Endothelial cell of umbilical vein (primary cell): ENCODE data around the gene TADA2B. TPM values are rescaled to one million over a fixed set of nuclear protein-coding genes. Genes with fewer than 3 reads are reported as not detected.

Experiments used
- BruUV-seq: library from RNA; stranded (reverse); fragments of 400-500 nt; replicated peaks from 2 replicates; lab custom pipeline; 2021; lab: Mats Ljungman, UMichigan
- CTCF ChIA-PET: fragments of 300-600, 350-600 bp; sonication (Branson Sonifier 250); formaldehyde crosslinking; loops from one replicate; lab custom pipeline; 2021; ENCODE audit warnings: antibody characterized with exemption, inconsistent platforms; lab: Charles Lee
- POLR2A ChIA-PET: fragments of 300-600, 350-600 bp; sonication (Branson Sonifier 250); formaldehyde crosslinking; loops from one replicate; lab custom pipeline; 2021; ENCODE audit warnings: antibody characterized with exemption, inconsistent platforms; lab: Charles Lee
- DNase-seq: peaks from one replicate; pipeline ENCODE4 v3.0.0-alpha.2; 2011; ENCODE audit warnings: low read depth, low spot score
- FAIRE-seq: peaks from 2 replicates; lab custom pipeline; 2011; peaks lifted over from hg19 to GRCh38; lab: Jason Lieb, UNC
- H2AFZ ChIP-seq: 2 replicates; pipeline ENCODE4 v1.6.0; 2012; ENCODE audit warnings: low read depth, low read length, control low read depth, inconsistent platforms
- H3K27ac ChIP-seq: 2 replicates; pipeline ENCODE4 v1.5.1; 2011; ENCODE audit warnings: low read depth, mild to moderate bottlenecking, control low read depth, low read length, moderate library complexity; ENCODE audit not compliant: insufficient read depth
- H3K27me3 ChIP-seq, 2 experiments: 2 replicates each; pipeline versions ENCODE4 v1.6.0 to v1.6.1; 2011; ENCODE audit warnings: low read length in 2 of 2, mixed read lengths in 1 of 2; ENCODE audit not compliant: control insufficient read depth in 2 of 2, insufficient read depth in 2 of 2
- H3K36me3 ChIP-seq, 2 experiments: 2 replicates in 1 of 2; 3 replicates in 1 of 2; pipeline ENCODE4 v1.5.1; 2011; ENCODE audit warnings: low read length in 2 of 2, mild to moderate bottlenecking in 1 of 2, moderate library complexity in 1 of 2; ENCODE audit not compliant: control insufficient read depth in 2 of 2, insufficient read depth in 2 of 2; ENCODE audit errors: extremely low read depth in 1 of 2
- H3K4me1 ChIP-seq: 3 replicates; pipeline ENCODE4 v1.5.1; 2011; ENCODE audit warnings: mild to moderate bottlenecking, low read length; ENCODE audit not compliant: control insufficient read depth, insufficient read depth; ENCODE audit errors: extremely low read depth
- H3K4me2 ChIP-seq: 2 replicates; pipeline ENCODE4 v1.6.1; 2011; ENCODE audit warnings: low read length, control low read depth, mixed read lengths; ENCODE audit not compliant: insufficient read depth
- H3K4me3 ChIP-seq, 3 experiments: fragments of 200-600 bp in 1 of 3; sonication (generic), shearing (Covaris generic) in 1 of 3; replicated peaks in 1 of 3; 2 replicates each; pipeline ENCODE4 v1.5.1; 2011 to 2016; ENCODE audit warnings: control low read depth in 3 of 3, low read length in 3 of 3, mild to moderate bottlenecking in 2 of 3, inconsistent platforms in 1 of 3, low read depth in 1 of 3, moderate library complexity in 1 of 3; ENCODE audit not compliant: insufficient read depth in 1 of 3
- H3K79me2 ChIP-seq: 2 replicates; pipeline ENCODE4 v1.6.0; 2012; ENCODE audit warnings: low read length, inconsistent platforms; ENCODE audit not compliant: control insufficient read depth, insufficient read depth
- H3K9ac ChIP-seq: replicated peaks from 2 replicates; pipeline ENCODE3; 2011; ENCODE audit warnings: low read length, control low read depth; ENCODE audit not compliant: insufficient read depth; ENCODE audit errors: extremely low read depth
- H3K9me1 ChIP-seq: replicated peaks from 3 replicates; pipeline ENCODE4 v1.6.0; 2011; ENCODE audit warnings: mild to moderate bottlenecking, low read length; ENCODE audit not compliant: control insufficient read depth, insufficient read depth; ENCODE audit errors: extremely low read depth
- H3K9me3 ChIP-seq: replicated peaks from 2 replicates; pipeline ENCODE4 v1.5.1; 2012; ENCODE audit warnings: low read length, inconsistent platforms; ENCODE audit not compliant: control insufficient read depth, insufficient read depth
- H4K20me1 ChIP-seq: replicated peaks from 2 replicates; pipeline ENCODE3; 2011; ENCODE audit warnings: mild to moderate bottlenecking, low read length; ENCODE audit not compliant: control insufficient read depth, insufficient read depth; ENCODE audit errors: extremely low read depth
- CTCF ChIP-seq, 2 donors: IDR thresholded peaks; 1 replicate in 1 of 2; 2 replicates in 1 of 2; pipeline ENCODE4 v1.5.1; 2011; ENCODE audit warnings: low read length in 2 of 2, mild to moderate bottlenecking in 2 of 2, moderate library complexity in 2 of 2, control low read depth in 1 of 2, inconsistent platforms in 1 of 2, low read depth in 1 of 2; ENCODE audit not compliant: insufficient read depth in 1 of 2; ENCODE audit errors: extremely low read depth in 1 of 2
- EZH2 ChIP-seq: IDR thresholded peaks from 2 replicates; pipeline ENCODE4 v1.6.1; 2012; ENCODE audit warnings: borderline replicate concordance, low read depth, mild to moderate bottlenecking, moderate library complexity, low read length, inconsistent platforms; ENCODE audit not compliant: severe bottlenecking
- FOS ChIP-seq: IDR thresholded peaks from 2 replicates; pipeline ENCODE4 v1.6.1; 2011; ENCODE audit warnings: mild to moderate bottlenecking, low read length, moderate library complexity, borderline replicate concordance; ENCODE audit not compliant: insufficient read depth
- MYC ChIP-seq: IDR thresholded peaks from one replicate; pipeline ENCODE4 v1.6.1; 2011; ENCODE audit warnings: mild to moderate bottlenecking, low read depth, low read length
- dilution Hi-C: fragments of 300-500 bp; cut with MboI; formaldehyde crosslinking; loops from one replicate; pipeline ENCODE4 v1.15.0; 2019; ENCODE audit warnings: low sequenced_read_pairs; ENCODE audit not compliant: extremely low pct_ligation_motif_present
- intact Hi-C: fragments of 100-400 bp; cut with micrococcal nuclease; formaldehyde crosslinking; loops from one replicate; pipeline ENCODE4 v1.10.0; 2022
- polyA plus RNA-seq, 4 experiments: library from polyadenylated mRNA; depleted of rRNA in 3 of 4; stranded (reverse) in 3 of 4; unstranded in 1 of 4; fragments of >200 nt; gene quantifications; 2 replicates each; pipeline versions ENCODE4 v1.2.1 to v1.2.3, GENCODE V29; 2011 to 2012; ENCODE audit warnings: missing spikeins in 1 of 4
- total RNA-seq: library from RNA; stranded (reverse); gene quantifications from 2 replicates; pipeline ENCODE4 v1.2.3, GENCODE V29; 2021

Gene TADA2B
- total and polyA plus RNA-seq, 2 donors (not counting 3 experiments of a cell fraction or from before 2014, with no cell fraction given): 5.5 to 11.5 TPM

- no peaks in the 10 kb centered on the region for H4K20me1 ChIP-seq
- peak overlapping the region; percentile 9 for H3K4me2 ChIP-seq
- H3K9me1 ChIP-seq: no peaks in the 10 kb centered on the region
- DNase-seq (peak; percentile 27), FAIRE-seq (peak; percentile 81)
- intact Hi-C loops: loop anchor here (1.0 kb wide), 1 partner anchor 12 kb away; the partner anchor contains the start of gene TADA2B
- peaks cover 5 to 9% of the 10 kb centered on the region in 2 experiments for H3K36me3 ChIP-seq
- ChIA-PET CTCF (interaction anchor here (0.9 to 2.2 kb wide), 5 partner anchors 10 to 81 kb away, joined by 3 to 16 read pairs (median 8); partner anchors contain the start of genes GRPEL1 and TADA2B), POLR2A (interaction anchor here (1.1 to 1.7 kb wide), 2 partner anchors 12 to 13 kb away, joined by 3 to 6 read pairs; partner anchors contain the start of genes GRPEL1 and TADA2B)
- H3K27ac ChIP-seq: peak overlapping the region; percentile 40
- no peaks in the 10 kb centered on the region for H3K9me3 ChIP-seq
- no peak overlapping the region for H2AFZ ChIP-seq
- H3K9ac ChIP-seq: no peak overlapping the region
- no peak for TF ChIP-seq CTCF (IDR thresholded peaks at IDR 0.05; ENCODE audit: extremely low read depth in 1 of 2, insufficient read depth in 1 of 2, low read depth in 1 of 2, low read length in 2 of 2)
- TF ChIP-seq FOS: peak; percentile 45
- TF ChIP-seq EZH2: no peak
- TF ChIP-seq MYC: no peak
- no peaks in the 10 kb centered on the region for H3K27me3 ChIP-seq
- TSS peak; percentile 9 for BruUV-seq
- no peak overlapping the region for H3K4me3 ChIP-seq
- dilution Hi-C loops: no loop called here
- peaks cover 13% of the 10 kb centered on the region for H3K4me1 ChIP-seq
- H3K79me2 ChIP-seq: peaks cover 13% of the 10 kb centered on the region
These were observed 12.2 kb downstream of the TADA2B start for GRCh38 chr4:7055111-7055989.
